ENCODE results near the gene KLHL24.

- no peak for TF ChIP-seq CTCF (conservative IDR thresholded peaks at IDR 0.05 in 1 of 2, IDR thresholded peaks at IDR 0.05 in 1 of 2; ENCODE audit: low read depth in 1 of 2, low read length in 2 of 2)
- no peak for TF ChIP-seq EZH2 (IDR thresholded peaks at IDR 0.05; ENCODE audit: low read length, missing control alignments)
Measured at GRCh38 chr3:183635107-183635430, 354 bp upstream of the KLHL24 start.

Data from fibroblast of lung (primary cell).